NT2/D1 (cell line): ENCODE data around the gene PDCD5.

Experiments
- YY1 ChIP-seq: IDR thresholded peaks from 2 replicates; pipeline ENCODE4 v1.6.1; 2011; ENCODE audit not compliant: insufficient read length, insufficient read depth
- ZNF274 ChIP-seq: IDR thresholded peaks from 2 replicates; pipeline ENCODE4 v1.6.1; 2011; ENCODE audit warnings: mild to moderate bottlenecking, low read depth, low read length

- TF ChIP-seq ZNF274 = no peak
- TF ChIP-seq YY1 = no peak
Measured at GRCh38 chr19:32622002-32622401, 41.0 kb downstream of the PDCD5 start.
